ENCODE results near the gene ANXA10.
"Not testable (repeated sequence)": the region's sequence is repeated elsewhere in the genome, so short reads cannot be mapped to it uniquely, and the experiment has no call there.

Gene ANXA10

DNA sequence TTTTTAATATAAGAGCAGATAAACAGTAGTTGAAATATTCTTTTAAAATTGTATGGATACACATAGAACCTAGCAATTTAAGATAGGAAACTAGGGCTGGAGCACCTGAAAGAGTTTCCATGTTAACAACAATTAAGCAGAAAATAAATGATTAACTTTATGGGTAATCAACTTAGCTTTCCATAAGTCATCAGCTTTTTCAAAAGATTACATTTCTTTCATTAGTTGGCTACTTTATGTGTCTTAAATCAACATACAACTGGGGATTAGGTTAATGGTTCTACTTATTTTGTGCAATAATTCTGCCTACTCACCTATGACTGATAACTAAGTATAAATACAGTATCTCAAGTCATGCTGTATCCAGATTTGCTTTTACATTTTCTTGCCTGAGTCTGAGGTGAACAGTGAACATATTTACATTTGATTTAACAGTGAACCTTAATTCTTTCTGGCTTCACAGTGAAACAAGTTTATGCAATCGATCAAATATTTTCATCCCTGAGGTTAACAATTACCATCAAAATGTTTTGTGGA lies at the start of gene ANXA10:
Gene ANXA10 (plus strand): TSS at position 362 of the 537 bp plus-strand sequence. CDS start 164 bp downstream, at position 526.
- DNase-seq (ENCODE audit: low spot score) = no peak

DNA sequence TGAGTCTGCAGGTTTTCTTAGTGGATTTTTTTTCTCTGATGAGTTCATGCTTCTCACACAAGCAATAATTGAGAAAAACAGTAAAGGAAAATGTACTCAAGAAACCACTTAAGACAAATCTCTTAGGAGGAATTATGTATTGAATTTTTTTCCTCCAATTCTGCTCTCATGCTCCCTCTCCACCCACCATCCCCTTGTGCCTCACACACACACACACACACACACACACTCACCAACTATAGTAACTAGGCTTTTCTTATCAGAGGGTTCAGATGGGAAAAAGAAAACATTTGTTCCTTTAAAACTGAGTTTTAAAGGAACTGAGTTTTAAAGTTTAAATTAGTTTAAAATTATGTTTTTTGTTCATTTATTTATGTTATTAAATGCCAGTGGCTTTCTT lies 47.0 kb upstream of the ANXA10 start:
- no peak for DNase-seq (ENCODE audit: low spot score)

- DNase-seq (ENCODE audit: low spot score) = no peak
Observed at GRCh38 chr4:168050002-168050401, 42.3 kb upstream of the ANXA10 start.

DNA sequence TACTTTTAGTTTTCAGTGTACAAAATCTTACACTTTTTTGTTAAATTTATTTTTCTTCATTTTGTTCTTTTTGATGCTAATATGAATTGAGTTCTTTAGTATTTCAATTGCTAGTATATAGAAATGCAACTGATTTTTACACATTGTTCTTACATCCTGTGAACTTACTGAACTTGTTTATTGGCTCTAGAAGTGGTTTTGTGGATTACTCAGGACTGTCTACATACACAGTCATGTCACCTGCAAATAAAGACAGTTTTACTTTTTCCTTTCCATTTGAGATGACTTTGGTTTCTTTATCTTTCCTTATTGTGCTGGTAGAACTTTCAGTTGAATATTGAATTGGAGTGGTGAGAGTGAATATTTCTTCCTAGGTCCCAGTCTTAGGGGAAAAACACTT lies 40.8 kb upstream of the ANXA10 start:
- DNase-seq (ENCODE audit: low spot score) = no peak

GRCh38 chr4:168057412-168057811 lies 34.9 kb upstream of the ANXA10 start:
- no peak for DNase-seq (ENCODE audit: low spot score)

GRCh38 chr4:168059251-168059650 lies 33.1 kb upstream of the ANXA10 start:
- DNase-seq (ENCODE audit: low spot score) = no peak

DNA sequence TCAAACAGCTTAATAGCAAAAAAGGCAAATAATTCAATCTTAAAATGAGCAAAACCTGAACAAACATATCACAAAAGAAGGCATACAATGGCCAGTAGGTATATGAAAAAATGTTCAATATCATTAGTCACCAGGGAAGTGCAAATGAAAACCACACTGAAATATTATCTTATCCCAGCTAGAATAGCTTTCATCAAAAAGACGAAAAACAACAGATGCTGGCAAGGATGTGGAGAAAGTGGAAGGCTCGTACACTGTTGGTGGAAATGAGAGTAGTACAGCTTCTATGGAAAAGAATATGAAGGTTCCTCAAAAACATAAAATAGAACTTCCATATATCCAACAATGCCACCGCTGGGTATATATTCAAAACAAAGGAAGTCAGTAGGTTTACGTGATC lies 29.3 kb upstream of the ANXA10 start:
- DNase-seq (ENCODE audit: low spot score) = no peak

DNA sequence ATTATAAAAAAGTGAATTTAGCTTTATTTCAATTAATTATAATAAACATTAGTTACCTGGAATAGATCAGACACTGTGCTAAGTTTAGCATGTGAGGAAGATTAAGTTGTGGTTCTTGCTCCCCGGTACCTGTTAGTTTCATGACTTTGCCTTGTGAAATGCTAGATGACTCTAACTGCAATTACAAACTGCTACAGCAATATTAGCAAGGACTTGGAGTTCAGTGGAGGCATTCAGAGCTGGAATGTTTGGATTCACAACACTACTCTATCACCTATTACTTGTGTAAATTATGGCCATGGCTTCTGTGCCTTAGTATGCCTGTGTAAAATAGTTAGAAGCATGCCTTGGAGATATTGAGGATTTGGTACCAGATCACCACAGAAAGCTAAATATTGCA lies 21.4 kb upstream of the ANXA10 start:
- DNase-seq (ENCODE audit: low spot score) = no peak

DNA sequence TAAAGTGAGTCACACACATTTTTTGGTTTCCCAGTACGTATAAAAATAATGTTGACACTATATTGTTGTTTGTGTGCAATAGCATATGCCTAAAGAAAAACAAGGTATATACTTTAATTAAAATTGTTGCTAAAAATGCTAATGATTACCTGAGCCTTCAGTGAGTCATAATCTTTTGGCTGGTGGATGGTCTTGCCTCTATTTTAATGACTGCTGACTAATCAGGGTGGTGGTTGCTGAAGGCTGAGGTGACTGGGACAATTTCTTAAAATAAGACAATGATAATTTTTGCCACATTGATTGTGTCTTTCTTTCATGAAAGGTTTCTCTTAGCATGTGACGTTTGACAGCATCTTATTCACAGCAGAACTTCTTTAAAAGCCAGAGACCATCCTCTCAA lies 21.0 kb upstream of the ANXA10 start:
- no peak for DNase-seq (ENCODE audit: low spot score)

GRCh38 chr4:168074861-168075260 lies 17.5 kb upstream of the ANXA10 start:
- DNase-seq (ENCODE audit: low spot score) = no peak

DNA sequence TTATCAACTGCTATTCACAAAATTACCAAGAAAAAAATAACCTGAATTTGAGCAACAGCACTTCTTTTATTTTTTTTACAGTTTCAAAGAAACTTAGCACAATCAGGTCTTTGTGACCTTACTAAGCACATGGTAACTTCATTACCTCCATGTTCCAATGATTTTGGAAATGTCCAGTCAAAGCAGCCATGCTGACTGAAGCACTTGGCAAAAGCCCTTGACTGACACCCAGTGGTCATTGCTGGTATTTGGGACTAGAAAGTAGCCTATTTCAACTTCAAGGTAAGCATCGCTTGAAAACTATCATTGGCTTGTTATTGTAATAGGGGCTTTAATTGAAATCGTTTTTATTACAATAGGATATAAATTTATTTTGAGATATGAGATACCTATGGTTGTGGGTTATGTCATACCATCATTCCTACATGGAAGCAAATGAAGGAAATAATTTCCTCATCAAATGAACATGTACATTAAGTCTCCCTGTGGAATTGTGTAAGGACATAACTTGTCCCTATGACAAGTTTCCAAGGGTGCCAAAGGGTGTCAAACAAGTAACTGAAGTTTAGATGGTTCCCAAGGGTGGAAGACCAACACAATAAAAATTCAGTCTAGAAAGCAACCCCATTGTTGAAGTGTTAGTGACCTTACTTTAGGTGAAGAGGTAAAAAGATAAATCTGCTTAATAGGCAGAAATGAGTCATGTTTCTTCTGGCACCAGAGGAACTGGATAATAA lies 15.2 kb upstream of the ANXA10 start:
- no peak for DNase-seq (ENCODE audit: low spot score)

GRCh38 chr4:168077726-168078239 lies 14.6 kb upstream of the ANXA10 start:
- no peak for DNase-seq (ENCODE audit: low spot score)

DNA sequence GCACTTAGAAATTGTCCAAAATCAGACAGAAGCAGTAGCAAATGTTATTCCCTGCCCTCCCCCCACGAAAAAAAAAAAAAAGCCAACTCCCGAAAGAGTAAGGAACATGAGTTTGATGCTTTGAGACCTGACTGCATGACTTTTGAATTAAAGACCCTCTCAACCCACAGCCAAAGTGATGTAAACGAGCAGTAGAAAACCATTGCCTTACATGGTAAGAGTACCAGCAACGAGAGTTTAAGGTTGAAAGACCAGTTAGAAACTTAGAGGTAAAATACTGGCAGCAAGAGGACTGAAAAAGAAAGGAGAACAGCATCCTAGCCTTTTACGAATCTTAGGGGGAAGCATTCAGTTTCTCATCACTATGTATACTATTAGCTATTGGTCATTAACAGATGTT lies 10.0 kb upstream of the ANXA10 start:
- DNase-seq (ENCODE audit: low spot score) = no peak

DNA sequence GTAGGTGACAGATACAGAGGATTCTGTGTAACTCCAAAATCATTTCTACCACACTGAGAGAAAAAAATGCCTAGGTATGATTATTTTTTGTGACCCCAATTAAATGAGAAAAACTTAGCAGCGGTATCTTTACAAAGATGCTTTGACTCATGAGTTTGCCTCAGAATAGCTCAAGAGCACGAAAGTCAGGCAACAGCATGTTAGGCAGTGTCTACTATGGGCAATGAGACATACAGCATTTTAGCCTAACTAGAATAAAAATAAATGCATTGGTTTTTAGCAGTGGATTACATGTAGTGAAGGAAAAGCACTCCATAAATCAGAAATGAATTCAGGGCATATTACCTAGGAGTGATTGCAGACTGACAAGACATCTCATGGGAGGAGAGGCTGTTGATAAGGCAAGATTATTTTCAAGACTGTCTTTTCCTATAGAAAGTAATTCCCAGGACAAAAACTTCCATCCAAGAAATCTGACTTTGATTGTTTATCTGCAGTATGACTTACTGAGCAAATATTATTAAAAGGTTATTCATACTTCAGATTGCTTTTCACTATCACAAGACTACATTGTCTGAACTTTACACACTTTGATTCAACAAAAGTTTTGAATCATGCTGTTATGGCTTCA lies 3.6 kb downstream of the ANXA10 start:
- no peak for DNase-seq (ENCODE audit: low spot score)

GRCh38 chr4:168096407-168096784 lies 4.1 kb downstream of the ANXA10 start:
- DNase-seq (ENCODE audit: low spot score) = no peak

DNA sequence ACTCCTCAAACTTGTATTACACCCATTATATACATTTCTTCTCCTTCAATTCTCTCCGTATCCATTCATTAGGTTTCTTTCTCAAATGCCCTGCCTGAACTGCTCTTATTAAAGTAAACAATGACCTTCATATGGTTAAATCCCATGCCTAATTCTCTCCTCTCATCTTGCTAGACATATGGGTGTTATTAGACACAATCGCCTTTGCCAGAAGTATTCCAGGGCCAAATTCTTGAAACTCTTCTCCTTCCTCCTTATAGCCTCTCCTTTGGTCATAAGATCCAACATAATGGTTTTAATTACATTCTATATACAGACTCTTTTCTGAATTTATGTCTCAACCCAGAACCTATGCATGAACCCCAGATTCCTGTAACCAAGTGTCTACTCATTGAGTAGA lies 4.8 kb downstream of the ANXA10 start:
- DNase-seq (ENCODE audit: low spot score) = no peak

GRCh38 chr4:168098248-168098717 lies 5.9 kb downstream of the ANXA10 start:
- no peak for DNase-seq (ENCODE audit: low spot score)

DNA sequence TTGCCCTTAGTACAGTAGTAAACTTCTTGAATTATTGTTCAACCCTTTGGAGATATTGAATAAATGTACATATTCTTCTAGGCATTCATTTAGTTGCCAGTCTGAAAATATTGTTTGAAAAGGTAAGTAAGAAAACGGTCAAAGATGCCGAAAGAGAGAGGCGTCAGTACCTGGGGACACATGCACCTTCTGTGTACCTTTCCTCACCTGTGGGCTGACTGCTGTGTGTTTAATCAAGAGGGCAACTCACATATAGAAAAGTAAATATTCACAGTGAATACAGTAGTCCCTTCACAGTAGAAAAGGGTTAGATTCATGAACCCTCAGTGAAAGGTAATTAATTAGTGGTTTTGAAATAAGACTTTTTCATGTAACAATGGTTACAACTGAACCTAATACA lies 6.9 kb downstream of the ANXA10 start:
- DNase-seq (ENCODE audit: low spot score) = no peak

DNA sequence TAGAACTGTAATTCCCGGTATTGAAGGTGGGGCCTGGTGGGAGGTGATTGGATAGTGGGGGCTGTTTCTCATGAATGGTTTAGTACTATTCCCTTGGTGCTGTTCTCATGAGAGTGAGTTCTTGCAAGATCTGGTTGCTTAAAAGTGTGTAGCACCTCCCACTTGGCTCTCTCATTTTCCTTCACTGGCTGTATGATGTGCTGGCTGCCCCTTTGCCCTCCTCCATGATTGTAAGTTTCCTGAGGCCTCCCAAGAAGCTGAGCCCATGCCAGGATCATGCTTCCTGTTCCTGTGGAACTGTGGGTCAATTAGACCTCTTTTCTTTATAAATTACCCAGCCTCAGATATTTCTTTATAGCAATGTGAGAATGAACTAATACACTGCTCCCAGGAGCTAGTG lies 8.7 kb downstream of the ANXA10 start:
- DNase-seq (ENCODE audit: low spot score) = no peak

- no peak for DNase-seq (ENCODE audit: low spot score)
Observed at GRCh38 chr4:168102403-168102802, 10.1 kb downstream of the ANXA10 start.

DNA sequence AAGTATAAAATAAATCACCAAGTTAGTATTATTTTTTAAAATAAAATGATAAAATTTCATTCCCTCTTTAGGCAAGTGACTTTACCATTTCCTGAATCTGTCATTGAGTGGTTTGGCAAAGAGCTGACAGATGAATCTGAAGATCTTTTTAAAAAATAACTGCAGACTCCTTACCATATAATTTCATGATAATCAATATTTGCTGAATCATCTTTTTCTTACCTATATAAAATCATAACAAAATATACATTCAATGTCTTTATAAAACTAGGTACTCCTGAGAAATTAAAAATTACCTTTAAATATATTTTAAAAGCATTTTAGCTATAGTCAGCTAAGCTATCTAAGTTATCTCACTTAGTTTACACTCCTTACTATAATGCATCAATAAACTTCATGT lies 17.2 kb downstream of the ANXA10 start:
- no peak for DNase-seq (ENCODE audit: low spot score)

DNA sequence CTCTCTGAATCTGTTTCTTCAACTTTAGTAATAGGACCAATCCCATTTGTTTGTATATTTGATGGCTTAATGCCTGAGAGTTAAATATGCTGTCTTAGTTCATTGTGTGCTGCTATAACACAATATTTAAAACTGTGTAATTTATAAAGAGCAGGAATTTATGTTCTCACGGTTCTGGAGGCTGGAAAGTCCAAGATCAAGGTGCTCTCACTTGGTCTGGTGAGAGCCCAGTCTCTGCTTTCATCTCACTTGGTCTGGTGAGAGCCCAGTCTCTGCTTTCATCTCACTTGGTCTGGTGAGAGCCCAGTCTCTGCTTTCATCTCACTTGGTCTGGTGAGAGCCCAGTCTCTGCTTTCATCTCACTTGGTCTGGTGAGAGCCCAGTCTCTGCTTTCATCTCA lies 20.7 kb downstream of the ANXA10 start:
- not testable (repeated sequence) for DNase-seq (ENCODE audit: low spot score)

- DNase-seq (ENCODE audit: low spot score) = no peak
Observed at GRCh38 chr4:168118116-168118655, 25.8 kb downstream of the ANXA10 start.

Data from CD4-positive, alpha-beta T cell treated with Interleukin-6 at 100 ng/mL for 8 hours (primary cell).